Kasumi-1 (cell line): ENCODE results near the gene TXNDC16.
"Not testable (repeated sequence)": the region's sequence is repeated elsewhere in the genome, so short reads cannot be mapped to it uniquely, and the experiment has no call there.

Experiments
- DNase-seq, 2 experiments: peaks; one replicate each; lab custom pipeline; 2025; lab: John Stamatoyannopoulos, UW

The TXNDC16 gene

DNA sequence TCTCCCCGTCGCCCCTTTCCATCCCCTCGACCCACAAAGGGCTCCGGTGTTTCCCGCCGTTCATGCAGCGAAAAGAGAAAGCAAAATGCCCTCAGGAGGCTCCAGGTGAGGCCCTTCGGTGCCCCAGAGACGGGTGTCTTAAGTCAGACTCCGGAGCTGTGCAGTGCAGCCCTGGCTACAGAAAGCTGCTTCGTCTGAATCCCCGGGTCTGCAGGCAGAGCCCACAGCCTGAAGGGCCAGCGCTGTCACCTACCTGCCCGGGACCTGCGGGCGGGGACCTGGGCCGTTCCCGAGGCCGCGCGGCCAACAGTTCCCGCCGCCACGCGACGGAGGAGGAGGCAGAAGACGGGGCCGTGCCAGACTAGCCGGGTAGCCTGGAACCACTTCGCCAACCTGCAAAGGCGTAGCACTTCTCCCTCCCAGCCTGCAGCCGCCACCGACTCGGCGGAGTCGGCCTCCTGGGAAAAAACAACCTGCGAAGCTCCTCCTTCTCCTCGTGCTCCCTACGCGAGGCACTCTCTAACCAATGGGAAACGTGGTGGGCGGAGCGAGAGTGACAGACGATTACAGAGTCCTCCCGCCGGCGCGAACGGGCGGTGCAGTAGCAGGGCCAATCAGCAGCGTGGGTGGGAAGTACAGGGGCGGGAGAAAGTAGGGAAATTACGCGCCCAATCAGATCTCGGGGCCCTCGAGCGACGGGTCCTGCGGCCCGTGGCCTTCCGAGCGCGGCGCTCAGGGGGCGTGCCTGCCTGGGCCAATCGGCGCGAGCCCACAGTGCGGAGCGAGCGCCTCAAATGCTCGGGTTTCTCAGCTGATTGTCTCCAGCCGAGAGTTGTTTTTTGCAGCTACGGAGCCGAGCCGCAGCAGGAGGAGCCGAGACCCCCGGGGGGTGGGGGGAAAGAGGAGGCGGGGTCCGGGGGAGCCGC lies at the start of gene TXNDC16, which contains the start of gene GPR137C:
Gene TXNDC16, minus strand, starts transcription at position 443 of the 926 bp plus-strand sequence. CDS start 8,948 bp downstream, outside the sequence.
Gene GPR137C, plus strand, starts transcription at position 774 of the 926 bp plus-strand sequence. CDS start 312 bp downstream, outside the sequence.
- DNase-seq: peak; percentile 99 to 100

GRCh38 chr14:52599974-52600373 lies 47.7 kb upstream of the TXNDC16 start:
- no peak for DNase-seq

- no peak for DNase-seq
Observed at GRCh38 chr14:52598568-52598967, 46.3 kb upstream of the TXNDC16 start.

DNA sequence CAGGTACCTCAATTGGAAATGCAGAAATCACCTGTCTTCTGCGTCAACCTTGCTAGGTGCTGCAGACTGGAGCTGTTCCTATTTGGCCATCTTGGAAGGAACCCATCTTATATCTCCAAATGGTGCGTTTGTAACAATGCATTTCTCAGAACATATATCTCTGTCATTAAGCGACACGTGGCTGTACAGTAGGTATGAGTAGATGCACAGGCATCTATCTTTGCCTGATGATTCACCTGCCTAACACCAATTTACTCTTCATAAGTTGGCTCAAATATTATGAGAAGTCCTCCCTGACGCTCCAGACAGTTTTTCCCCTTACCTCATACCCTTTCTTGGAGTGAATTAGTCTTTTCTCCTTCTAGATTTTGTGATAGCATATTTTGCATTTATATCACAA lies 44.6 kb upstream of the TXNDC16 start:
- no peak for DNase-seq

GRCh38 chr14:52596320-52596719 lies 44.0 kb upstream of the TXNDC16 start:
- no peak for DNase-seq

GRCh38 chr14:52590318-52590717 lies 38.0 kb upstream of the TXNDC16 start:
- no peak for DNase-seq

DNA sequence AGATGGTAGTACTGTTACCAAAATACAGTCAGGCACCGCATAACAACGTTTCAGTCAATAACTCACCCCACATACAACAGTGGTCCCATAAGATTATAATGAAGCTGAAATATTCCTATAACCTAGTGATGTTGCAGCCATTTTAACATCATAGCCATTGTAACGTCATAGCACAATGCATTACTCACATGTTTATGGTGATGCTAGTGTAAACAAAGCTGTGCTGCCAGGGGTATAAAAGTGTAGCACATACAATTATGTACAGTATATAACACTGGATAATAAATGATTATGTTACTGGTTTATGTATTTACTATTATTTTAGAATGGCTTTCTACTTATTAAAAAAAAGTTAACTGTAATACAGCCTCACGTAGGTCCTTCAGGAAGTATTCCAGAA lies 37.3 kb upstream of the TXNDC16 start:
- no peak for DNase-seq

DNA sequence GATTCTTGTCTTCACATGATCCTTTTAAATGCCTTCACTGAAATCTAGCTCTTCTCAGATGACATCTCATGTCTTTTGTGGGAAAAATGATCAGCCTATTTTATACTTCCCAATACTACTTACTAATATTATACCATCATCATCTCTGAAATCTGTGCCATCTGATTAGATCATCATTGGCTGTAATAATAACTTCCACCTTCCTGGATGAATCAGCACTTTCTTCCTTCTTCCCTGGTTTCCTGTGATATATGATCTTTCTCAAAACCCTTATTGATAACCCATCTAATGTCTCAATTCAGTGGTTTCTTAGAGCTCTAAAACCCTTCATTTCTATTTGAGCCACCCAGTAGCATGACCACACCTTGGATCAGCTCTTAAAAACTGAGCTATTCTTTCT lies 31.2 kb upstream of the TXNDC16 start:
- DNase-seq: no peak

DNA sequence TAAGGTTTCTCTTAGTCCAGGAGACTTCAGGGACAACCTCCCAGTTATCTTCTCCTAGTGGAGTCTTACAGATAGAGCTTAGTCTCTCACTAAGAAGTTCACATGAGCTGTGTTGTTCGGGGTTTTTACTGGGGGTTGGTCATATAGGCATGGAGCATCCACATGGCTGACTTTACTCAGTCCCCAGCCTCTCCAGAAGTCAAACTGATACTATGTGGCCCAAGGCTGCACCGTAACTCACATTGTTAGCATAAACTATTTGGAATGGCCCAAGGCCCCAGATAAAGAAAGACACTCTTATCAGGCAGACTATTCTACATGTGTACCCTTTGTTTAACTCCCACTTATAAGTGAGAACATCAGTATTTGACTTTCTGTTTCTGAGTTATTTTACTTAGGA lies 23.6 kb upstream of the TXNDC16 start:
- no peak for DNase-seq

GRCh38 chr14:52568454-52568853 lies 16.1 kb upstream of the TXNDC16 start:
- not testable (repeated sequence) for DNase-seq

GRCh38 chr14:52563120-52563519 lies 10.8 kb upstream of the TXNDC16 start:
- DNase-seq: no peak

- DNase-seq: no peak
Observed at GRCh38 chr14:52558688-52559087, 6.4 kb upstream of the TXNDC16 start.

GRCh38 chr14:52553671-52554575 lies 1.6 kb upstream of the TXNDC16 start:
- DNase-seq: peak; percentile 40 to 53

- DNase-seq: peak in 1 of 2 experiments; percentile 27
Observed at GRCh38 chr14:52553002-52553670, 831 bp upstream of the TXNDC16 start.

DNA sequence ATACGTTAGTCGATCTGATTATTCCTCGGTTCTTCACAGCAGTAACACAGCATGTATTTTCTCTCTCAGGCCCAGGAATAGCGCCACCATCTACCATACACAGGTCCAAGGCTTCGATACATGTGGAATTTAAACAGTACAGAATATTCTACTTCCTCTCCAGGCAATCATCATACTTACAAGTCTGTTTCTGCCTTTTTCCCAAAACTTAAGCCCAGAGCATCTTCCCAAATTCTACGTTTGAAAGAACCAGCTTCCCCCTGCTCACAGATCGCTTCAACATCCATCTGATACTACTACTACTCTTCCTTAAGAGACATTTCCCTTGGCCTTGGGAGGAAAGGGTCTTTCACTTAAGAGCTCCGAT lies 626 bp downstream of the TXNDC16 start:
- DNase-seq: peak; percentile 68 to 75

DNA sequence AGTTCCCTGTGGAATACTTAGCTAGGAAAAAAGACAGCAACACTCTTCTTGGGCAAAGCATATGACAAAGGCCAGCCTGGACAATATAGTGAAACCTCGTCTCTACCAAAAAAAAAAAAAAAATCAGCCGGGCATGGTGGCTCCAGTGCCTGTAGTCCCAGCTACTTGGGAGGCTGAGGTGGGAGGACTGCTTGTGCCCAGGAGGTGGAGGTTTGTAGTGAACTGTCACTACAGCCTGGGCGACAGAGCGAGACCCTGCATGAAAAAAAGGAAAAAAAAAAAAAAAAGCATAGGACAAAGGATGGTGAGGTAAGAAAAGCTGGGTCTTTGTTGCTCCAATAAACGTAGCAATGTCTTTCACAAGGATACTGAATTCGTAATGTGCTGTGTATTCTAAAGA lies 1.1 kb downstream of the TXNDC16 start:
- DNase-seq: peak in 1 of 2 experiments; percentile 62

- DNase-seq: no peak
Observed at GRCh38 chr14:52550661-52551060, 1.6 kb downstream of the TXNDC16 start.

DNA sequence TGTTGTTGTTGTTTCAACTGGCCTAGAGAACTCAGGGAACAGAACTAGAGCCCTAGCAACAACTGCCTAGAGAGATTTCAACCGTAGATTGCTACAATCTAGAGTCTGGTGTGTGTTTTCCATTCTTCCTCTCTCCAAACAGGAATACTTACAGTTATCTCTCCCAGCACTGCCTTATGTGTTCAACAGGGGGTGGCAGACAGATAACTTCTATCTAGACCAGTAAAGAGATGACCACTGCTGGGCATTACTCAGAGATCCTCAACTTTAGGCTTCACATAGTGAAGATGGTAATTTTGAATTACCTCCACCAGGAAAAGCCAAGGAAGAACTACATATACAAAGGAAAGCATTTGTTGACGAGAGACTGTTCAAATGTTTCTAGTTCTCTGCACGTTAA lies 4.8 kb downstream of the TXNDC16 start:
- DNase-seq: no peak

GRCh38 chr14:52547027-52547426 lies 5.3 kb downstream of the TXNDC16 start:
- DNase-seq: no peak

DNA sequence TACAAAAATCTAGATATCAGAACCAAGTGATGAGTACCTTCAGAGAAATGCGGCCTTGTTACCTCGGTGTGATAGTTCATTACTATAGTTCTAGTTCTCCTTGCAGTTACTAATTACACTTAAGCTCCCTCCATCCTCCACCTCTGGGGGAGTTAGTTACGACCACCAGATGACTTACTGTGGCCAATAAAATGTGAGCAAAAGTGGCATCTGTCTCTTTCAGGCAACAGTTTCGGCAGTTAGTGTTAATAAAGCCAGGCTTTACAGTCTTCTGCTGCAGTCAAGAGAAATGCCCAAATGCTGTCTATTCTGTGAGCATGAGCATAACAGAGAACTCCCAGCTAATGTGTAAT lies 6.0 kb downstream of the TXNDC16 start:
- DNase-seq: no peak

DNA sequence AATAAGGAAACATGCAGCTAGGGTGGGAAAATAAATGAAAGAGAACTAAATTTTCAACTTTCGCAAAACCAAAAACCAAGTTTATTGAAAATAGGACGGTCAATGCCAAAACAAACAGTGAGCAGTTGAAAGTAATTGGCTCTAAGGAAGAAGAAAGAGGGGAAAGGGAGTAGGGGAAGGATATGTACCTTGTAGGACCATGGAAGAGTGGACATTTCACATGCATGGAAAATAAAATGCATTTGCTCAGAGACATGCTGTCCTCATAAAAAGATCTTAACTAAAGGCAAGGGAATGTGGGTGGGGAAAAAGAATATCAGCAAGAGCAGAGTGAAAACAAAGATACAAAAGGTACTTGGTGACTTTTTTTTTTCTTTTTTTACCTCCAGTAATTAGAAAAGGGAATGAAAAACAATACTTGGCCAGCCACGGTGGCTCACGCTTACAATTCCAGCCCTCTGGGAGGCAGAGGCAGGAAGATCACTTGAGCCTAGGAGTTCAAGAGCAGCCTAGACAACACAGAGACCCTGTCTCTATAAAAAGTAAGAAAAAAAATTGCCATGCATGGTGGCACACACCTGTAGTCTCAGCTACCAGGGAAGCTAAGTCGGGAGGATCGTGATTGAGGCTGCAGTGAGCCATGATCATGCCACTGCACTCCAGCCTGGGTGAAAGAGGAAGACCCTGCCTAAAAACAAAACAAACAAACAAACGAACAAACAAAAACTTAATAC lies 6.6 kb downstream of the TXNDC16 start:
- no peak for DNase-seq
